Measurements from ENCODE around the gene USP4. TPM values are rescaled to one million over a fixed set of nuclear protein-coding genes. Genes with fewer than 3 reads are reported as not detected.
A peak's percentile ranks its signal among the peaks of the same experiment; 100 is the strongest.
"Not testable (repeated sequence)": the region's sequence is repeated elsewhere in the genome, so short reads cannot be mapped to it uniquely, and the experiment has no call there.

The USP4 gene
- total RNA-seq, 1 experiment from 2014 or later: 54.1 TPM

GRCh38 chr3:49362561-49362960 lies 22.7 kb upstream of the USP4 start:
- Mint-ChIP-seq H3K36me3 (ENCODE audit: insufficient read depth, unreplicated experiment) (peaks cover 91% of the 10 kb centered on the region), H3K27ac (ENCODE audit: low read depth, unreplicated experiment) (peak overlapping the region; percentile 64), H3K4me1 (ENCODE audit: insufficient read depth, unreplicated experiment) (peaks cover 7% of the 10 kb centered on the region), H3K9me3 (ENCODE audit: unreplicated experiment) (no peaks in the 10 kb centered on the region), H3K27me3 (ENCODE audit: insufficient read depth, unreplicated experiment) (no peaks in the 10 kb centered on the region), H3K4me3 (ENCODE audit: unreplicated experiment) (no peak overlapping the region)
- ChIA-PET CTCF (interaction anchor here (0.6 kb wide), 1 partner anchor 56 kb away, joined by 3 read pairs; no protein-coding TSS in a partner anchor), POLR2A (interaction anchor here (1.0 kb wide), 1 partner anchor 49 kb away, joined by 4 read pairs; the partner anchor contains the start of gene RHOA)
- no peak for TF ChIP-seq CTCF (IDR thresholded peaks at IDR 0.05; ENCODE audit: unreplicated experiment)
- intact Hi-C loops (cut with micrococcal nuclease): no loop called here
- DNase-seq (ENCODE audit: unreplicated experiment): no peak
- BruUV-seq (replicated peaks): no TSS peak

- peak; percentile 32 for DNase-seq (ENCODE audit: unreplicated experiment)
- Mint-ChIP-seq H3K4me3 (ENCODE audit: unreplicated experiment) (no peak overlapping the region), H3K27me3 (ENCODE audit: insufficient read depth, unreplicated experiment) (no peaks in the 10 kb centered on the region), H3K27ac (ENCODE audit: low read depth, unreplicated experiment) (peak overlapping the region; percentile 78), H3K36me3 (ENCODE audit: insufficient read depth, unreplicated experiment) (peaks cover 97% of the 10 kb centered on the region), H3K4me1 (ENCODE audit: insufficient read depth, unreplicated experiment) (peaks cover 14% of the 10 kb centered on the region), H3K9me3 (ENCODE audit: unreplicated experiment) (no peaks in the 10 kb centered on the region)
- no TSS peak for BruUV-seq (replicated peaks)
- intact Hi-C loops (cut with micrococcal nuclease): loop anchor here (2.0 kb wide), 1 partner anchor 19 kb away; the partner anchor contains the start of gene USP4
- ChIA-PET POLR2A (interaction anchor here (1.0 to 4.8 kb wide), 17 partner anchors 9 to 339 kb away, joined by 3 to 74 read pairs (median 8); partner anchors contain the start of genes DAG1, NDUFAF3, NICN1 and RHOA), CTCF (interaction anchor here (0.8 to 1.3 kb wide), 2 partner anchors 20 kb away, joined by 3 to 5 read pairs; partner anchors contain the start of gene USP4)
- no peak for TF ChIP-seq CTCF (IDR thresholded peaks at IDR 0.05; ENCODE audit: unreplicated experiment)
Observed at GRCh38 chr3:49359623-49360022, 19.8 kb upstream of the USP4 start.

GRCh38 chr3:49358884-49359225 lies 19.0 kb upstream of the USP4 start:
- no peak for TF ChIP-seq CTCF (IDR thresholded peaks at IDR 0.05; ENCODE audit: unreplicated experiment)
- POLR2A ChIA-PET: interaction anchor here (0.6 to 4.8 kb wide), 23 partner anchors 11 to 365 kb away, joined by 3 to 74 read pairs (median 8); partner anchors contain the start of genes DAG1, NDUFAF3, NICN1 and QRICH1
- Mint-ChIP-seq H3K27ac (ENCODE audit: low read depth, unreplicated experiment) (peak overlapping the region; percentile 78), H3K36me3 (ENCODE audit: insufficient read depth, unreplicated experiment) (peaks cover 98% of the 10 kb centered on the region), H3K4me1 (ENCODE audit: insufficient read depth, unreplicated experiment) (peaks cover 14% of the 10 kb centered on the region), H3K4me3 (ENCODE audit: unreplicated experiment) (peak overlapping the region; percentile 95), H3K27me3 (ENCODE audit: insufficient read depth, unreplicated experiment) (no peaks in the 10 kb centered on the region), H3K9me3 (ENCODE audit: unreplicated experiment) (no peaks in the 10 kb centered on the region)
- no peak for DNase-seq (ENCODE audit: unreplicated experiment)
- intact Hi-C loops (cut with micrococcal nuclease): loop anchor here (1.0 to 2.0 kb wide), 3 partner anchors 18 to 53 kb away; partner anchors contain the start of genes TCTA and USP4
- CTCF ChIA-PET: interaction anchor here (0.6 to 1.3 kb wide), 2 partner anchors 11 to 19 kb away, joined by 5 to 6 read pairs; partner anchors contain the start of gene USP4
- BruUV-seq (replicated peaks): no TSS peak

- no peak for TF ChIP-seq CTCF (IDR thresholded peaks at IDR 0.05; ENCODE audit: unreplicated experiment)
- no peaks in the 10 kb centered on the region for H3K27me3 Mint-ChIP-seq (ENCODE audit: insufficient read depth, unreplicated experiment)
- H3K9me3 Mint-ChIP-seq (ENCODE audit: unreplicated experiment): no peaks in the 10 kb centered on the region
- CTCF ChIA-PET: interaction anchor here (0.6 to 1.3 kb wide), 3 partner anchors 11 to 265 kb away, joined by 3 to 6 read pairs (median 5); partner anchors contain the start of genes QRICH1 and USP4
- BruUV-seq (replicated peaks): TSS peak; percentile 69
- intact Hi-C loops (cut with micrococcal nuclease): loop anchor here (1.0 to 2.0 kb wide), 3 partner anchors 18 to 54 kb away; partner anchors contain the start of genes TCTA and USP4
- H3K36me3 Mint-ChIP-seq (ENCODE audit: insufficient read depth, unreplicated experiment): peaks cover 98% of the 10 kb centered on the region
- POLR2A ChIA-PET: interaction anchor here (0.6 to 4.8 kb wide), 28 partner anchors 9 to 366 kb away, joined by 3 to 74 read pairs (median 6); partner anchors contain the start of genes DAG1, NDUFAF3, NICN1 and QRICH1
- H3K4me1 Mint-ChIP-seq (ENCODE audit: insufficient read depth, unreplicated experiment): peaks cover 14% of the 10 kb centered on the region
- DNase-seq (ENCODE audit: unreplicated experiment): peak; percentile 98
- H3K4me3 Mint-ChIP-seq (ENCODE audit: unreplicated experiment): peak within 1 kb of the TSS; percentile 95
- peak within 1 kb of the TSS; percentile 78 for H3K27ac Mint-ChIP-seq (ENCODE audit: low read depth, unreplicated experiment)
Observed at GRCh38 chr3:49358217-49358883, 18.5 kb upstream of the USP4 start, which contains the start of gene GPX1. Gene GPX1 (minus strand): TSS chr3:49358353. CDS start chr3:49358278, 75 bp downstream.

- ChIA-PET POLR2A (interaction anchor here (0.8 to 4.8 kb wide), 17 partner anchors 9 to 264 kb away, joined by 3 to 74 read pairs (median 8); partner anchors contain the start of genes DAG1, NICN1, QRICH1 and RHOA), CTCF (interaction anchor here (0.8 kb wide), 1 partner anchor 264 kb away, joined by 3 read pairs; the partner anchor contains the start of gene QRICH1)
- Mint-ChIP-seq H3K4me1 (ENCODE audit: insufficient read depth, unreplicated experiment) (peaks cover 21% of the 10 kb centered on the region), H3K27ac (ENCODE audit: low read depth, unreplicated experiment) (peak overlapping the region; percentile 78), H3K36me3 (ENCODE audit: insufficient read depth, unreplicated experiment) (peaks cover 98% of the 10 kb centered on the region), H3K4me3 (ENCODE audit: unreplicated experiment) (peak overlapping the region; percentile 95)
- not testable (repeated sequence) for H3K27me3 Mint-ChIP-seq (ENCODE audit: insufficient read depth, unreplicated experiment); H3K9me3 Mint-ChIP-seq (ENCODE audit: unreplicated experiment)
- peak; percentile 88 for DNase-seq (ENCODE audit: unreplicated experiment)
- TSS peak; percentile 80 for BruUV-seq (replicated peaks)
- intact Hi-C loops (cut with micrococcal nuclease): loop anchor here (1.0 to 2.0 kb wide), 4 partner anchors 17 to 55 kb away; partner anchors contain the start of genes TCTA and USP4
Observed at GRCh38 chr3:49357443-49358216, 17.8 kb upstream of the USP4 start.
